Measurements from ENCODE around the gene KTI12.

KTI12 gene

GRCh38 chr1:51989582-51990477 lies 43.8 kb downstream of the KTI12 start:
- FAIRE-seq = no peak

DNA sequence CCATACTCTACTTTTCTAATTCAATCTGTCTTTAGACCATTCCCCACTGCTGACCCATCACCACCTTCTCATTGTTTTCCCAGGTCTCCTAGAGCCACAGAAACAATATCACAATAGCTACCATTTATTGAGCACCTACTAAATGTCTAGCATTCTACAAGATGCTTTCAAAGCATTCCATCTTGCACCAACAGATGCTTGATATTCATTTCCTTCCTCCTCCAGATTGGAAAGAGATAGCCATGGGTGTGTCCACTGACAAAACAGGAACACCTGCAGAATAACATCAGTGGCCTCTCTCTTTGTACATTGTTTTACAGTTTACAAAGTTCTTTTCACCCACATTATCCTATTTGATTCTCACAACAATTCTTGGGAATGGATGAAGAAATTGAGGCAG lies 45.4 kb downstream of the KTI12 start:
- DNase-seq (ENCODE audit: low spot score) (no peak), FAIRE-seq (no peak)

More at GRCh38 chr1:51989582-51990477, 43.8 kb downstream of the KTI12 start:
- DNase-seq (ENCODE audit: low spot score) = peak; percentile 20

DNA sequence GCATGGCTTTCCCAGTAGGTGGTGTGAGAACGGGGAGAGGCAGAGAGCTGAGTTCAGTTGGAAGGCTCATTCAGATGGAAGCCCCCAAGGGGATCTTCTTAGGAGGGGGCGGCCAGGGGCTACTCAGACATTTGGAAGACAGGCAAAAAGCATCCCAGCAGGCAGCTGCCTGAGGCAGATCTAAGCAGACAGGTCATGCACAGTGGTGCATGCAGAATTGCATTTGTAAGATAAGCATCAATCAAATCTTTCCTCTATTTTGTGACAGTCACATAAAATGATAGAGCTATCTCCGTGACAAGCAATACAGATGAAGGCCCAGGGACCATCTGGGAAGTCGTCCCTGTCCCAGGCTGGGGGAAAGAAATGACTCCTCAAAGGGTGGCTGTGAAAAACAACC lies 46.9 kb downstream of the KTI12 start:
- no peak for FAIRE-seq
- no peak for DNase-seq (ENCODE audit: low spot score)

GRCh38 chr1:51982161-51982560 lies 51.4 kb downstream of the KTI12 start:
- no peak for FAIRE-seq
- DNase-seq (ENCODE audit: low spot score) = no peak

Data from urothelium cell line (cell line).